Neural progenitor cell (in vitro differentiated cells): ENCODE data around the gene ATP2B3.

Experiments used
- CTCF ChIP-seq: fragments of 200-600 bp; sonication (generic); IDR thresholded peaks from 2 replicates; pipeline ENCODE4 v1.5.1; 2017; ENCODE audit warnings: antibody characterized with exemption, mild to moderate bottlenecking
- EZH2 ChIP-seq: fragments of 200-600 bp; sonication (generic); IDR thresholded peaks from 2 replicates; pipeline ENCODE4 v1.6.1; 2017; ENCODE audit warnings: antibody characterized with exemption, mild to moderate bottlenecking, moderate library complexity
- EZH2phosphoT487 ChIP-seq: fragments of 200-600 bp; sonication (generic); IDR thresholded peaks from 2 replicates; pipeline ENCODE4 v1.6.1; 2017; ENCODE audit warnings: antibody characterized with exemption

- TF ChIP-seq CTCF (no peak), EZH2 (no peak), EZH2phosphoT487 (no peak)
Observed at GRCh38 chrX:153576961-153577360, 59.5 kb downstream of the ATP2B3 start.
